IgD-negative memory B cell (primary cell): ENCODE measurements around the gene TUBG2. TPM values are rescaled to one million over a fixed set of nuclear protein-coding genes. Genes with fewer than 3 reads are reported as not detected.

Experiments used
- H3K27ac Mint-ChIP-seq, 3 donors: one replicate each; pipeline ENCODE4 v1.8.0; 2020 to 2022; ENCODE audit warnings: mild to moderate bottlenecking in 3 of 3, mixed read lengths in 3 of 3, moderate library complexity in 1 of 3
- H3K27me3 Mint-ChIP-seq: one replicate; pipeline ENCODE4 v1.8.0; 2021; ENCODE audit warnings: mixed read lengths
- H3K36me3 Mint-ChIP-seq: one replicate; pipeline ENCODE4 v1.8.0; 2020; ENCODE audit warnings: mild to moderate bottlenecking, mixed read lengths
- H3K4me1 Mint-ChIP-seq, 3 donors: one replicate each; pipeline ENCODE4 v1.8.0; 2020 to 2022; ENCODE audit warnings: mixed read lengths in 3 of 3, mild to moderate bottlenecking in 1 of 3
- H3K4me3 Mint-ChIP-seq, 4 donors: one replicate each; pipeline ENCODE4 v1.8.0; 2020 to 2022; ENCODE audit warnings: mild to moderate bottlenecking in 4 of 4, mixed read lengths in 4 of 4, moderate library complexity in 3 of 4
- H3K9me3 Mint-ChIP-seq, 3 donors: one replicate each; pipeline ENCODE4 v1.8.0; 2020 to 2021; ENCODE audit warnings: mixed read lengths in 3 of 3, mild to moderate bottlenecking in 1 of 3
- polyA plus RNA-seq: library from polyadenylated mRNA; unstranded; fragments of 300-500 nt; fragmentation: Illumina TruSeq; gene quantifications from one replicate; pipeline ENCODE4 v1.2.3, GENCODE V29; 2021

Gene TUBG2
- polyA plus RNA-seq, 1 donor from 2014 or later = 2.5 TPM

DNA sequence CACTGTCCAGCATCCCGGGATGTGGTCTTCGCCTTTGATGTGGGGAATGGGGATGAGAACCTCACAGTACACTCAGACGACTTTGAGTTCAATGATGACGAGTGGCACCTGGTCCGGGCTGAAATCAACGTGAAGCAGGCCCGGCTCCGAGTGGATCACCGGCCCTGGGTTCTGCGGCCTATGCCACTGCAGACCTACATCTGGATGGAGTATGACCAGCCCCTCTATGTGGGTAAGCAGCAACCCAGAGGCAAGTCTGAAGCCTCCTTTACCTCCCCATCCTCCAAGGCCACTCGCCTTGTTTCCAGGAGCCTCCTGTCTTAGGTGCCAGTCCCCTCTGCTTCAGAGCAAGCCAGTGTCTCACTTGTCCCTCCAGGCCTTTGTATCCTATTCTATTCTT lies 33.4 kb downstream of the TUBG2 start:
- Mint-ChIP-seq H3K36me3 (peaks cover 1% of the 10 kb centered on the region), H3K9me3 (no peaks in the 10 kb centered on the region), H3K27ac (no peak overlapping the region), H3K4me1 (peaks cover 0 to 4% (median 0%) of the 10 kb centered on the region in 3 donors), H3K27me3 (no peaks in the 10 kb centered on the region), H3K4me3 (no peak overlapping the region)

DNA sequence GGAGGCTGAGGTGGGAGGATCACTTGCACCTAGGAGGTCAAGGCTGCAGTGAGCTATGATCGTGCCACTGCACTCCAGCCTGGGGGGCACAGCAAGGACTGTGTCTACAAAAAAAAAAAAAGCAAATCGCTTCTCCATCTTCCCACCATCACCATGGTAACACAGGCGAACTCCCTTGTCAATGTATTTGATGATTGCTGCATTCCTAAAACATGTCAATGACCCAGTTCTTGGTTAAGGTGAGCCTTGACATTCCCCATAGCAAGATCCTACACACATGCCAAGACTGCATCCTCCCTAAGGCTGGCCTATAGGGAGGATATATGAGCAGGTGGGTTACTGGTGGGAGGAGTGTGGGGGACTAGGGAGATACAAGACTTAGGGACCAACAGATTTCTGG lies 35.4 kb downstream of the TUBG2 start:
- Mint-ChIP-seq H3K9me3 (no peaks in the 10 kb centered on the region), H3K27ac (no peak overlapping the region), H3K4me1 (peaks cover 0 to 6% (median 0%) of the 10 kb centered on the region in 3 donors), H3K36me3 (peaks cover 1% of the 10 kb centered on the region), H3K4me3 (no peak overlapping the region), H3K27me3 (no peaks in the 10 kb centered on the region)

DNA sequence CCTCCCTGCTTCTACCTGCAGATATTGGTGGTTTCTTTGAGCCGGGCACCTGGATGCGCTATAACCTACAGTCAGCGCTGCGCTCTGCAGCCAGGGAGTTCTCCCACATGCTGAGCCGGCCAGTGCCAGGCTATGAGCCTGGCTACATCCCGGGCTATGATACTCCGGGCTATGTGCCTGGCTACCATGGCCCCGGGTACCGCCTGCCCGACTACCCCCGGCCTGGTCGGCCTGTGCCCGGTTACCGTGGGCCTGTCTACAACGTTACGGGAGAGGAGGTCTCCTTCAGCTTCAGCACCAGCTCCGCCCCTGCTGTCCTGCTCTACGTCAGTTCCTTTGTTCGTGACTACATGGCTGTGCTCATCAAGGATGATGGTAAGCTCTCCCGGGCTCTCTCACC lies 36.4 kb downstream of the TUBG2 start:
- no peaks in the 10 kb centered on the region for H3K9me3 Mint-ChIP-seq
- peaks cover 1% of the 10 kb centered on the region for H3K36me3 Mint-ChIP-seq
- peaks cover 0 to 6% (median 0%) of the 10 kb centered on the region in 3 donors for H3K4me1 Mint-ChIP-seq
- no peaks in the 10 kb centered on the region for H3K27me3 Mint-ChIP-seq
- no peak overlapping the region for H3K4me3 Mint-ChIP-seq
- peak overlapping the region in 1 of 3 donors; percentile 64 for H3K27ac Mint-ChIP-seq

GRCh38 chr17:42697108-42697811 lies 38.2 kb downstream of the TUBG2 start:
- H3K9me3 Mint-ChIP-seq = no peaks in the 10 kb centered on the region
- H3K27ac Mint-ChIP-seq = no peak overlapping the region
- H3K27me3 Mint-ChIP-seq = no peaks in the 10 kb centered on the region
- H3K36me3 Mint-ChIP-seq = no peaks in the 10 kb centered on the region
- peaks cover 1 to 4% (median 2%) of the 10 kb centered on the region in 3 donors for H3K4me1 Mint-ChIP-seq
- H3K4me3 Mint-ChIP-seq = no peak overlapping the region

GRCh38 chr17:42698736-42699414 lies 39.8 kb downstream of the TUBG2 start:
- Mint-ChIP-seq H3K9me3 (no peaks in the 10 kb centered on the region), H3K4me1 (peaks cover 8 to 14% (median 14%) of the 10 kb centered on the region in 3 donors), H3K27ac (peak overlapping the region in 1 of 3 donors; percentile 39), H3K4me3 (no peak overlapping the region), H3K36me3 (peaks cover 5% of the 10 kb centered on the region), H3K27me3 (no peaks in the 10 kb centered on the region)

DNA sequence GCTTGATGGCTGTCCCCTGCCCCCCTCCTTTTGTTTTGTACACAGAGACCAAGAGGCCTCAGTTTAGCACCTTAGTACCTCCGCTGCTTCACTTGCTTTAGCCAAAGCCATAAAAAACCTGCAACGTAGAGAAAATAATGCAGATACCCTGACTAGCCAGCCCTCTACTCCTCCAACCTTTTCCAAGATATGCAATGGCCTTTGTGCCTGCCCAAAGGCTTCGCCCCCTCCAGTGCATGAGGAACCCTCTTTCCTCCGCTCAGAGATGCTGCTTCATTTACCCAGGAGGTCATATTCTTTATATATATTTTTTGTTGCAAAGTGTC lies 40.3 kb downstream of the TUBG2 start:
- Mint-ChIP-seq H3K27me3 (no peaks in the 10 kb centered on the region), H3K36me3 (peaks cover 7% of the 10 kb centered on the region), H3K27ac (peak overlapping the region in 2 of 3 donors; percentile 39 to 73), H3K4me3 (no peak overlapping the region), H3K4me1 (peaks cover 8 to 15% (median 15%) of the 10 kb centered on the region in 3 donors), H3K9me3 (no peaks in the 10 kb centered on the region)

DNA sequence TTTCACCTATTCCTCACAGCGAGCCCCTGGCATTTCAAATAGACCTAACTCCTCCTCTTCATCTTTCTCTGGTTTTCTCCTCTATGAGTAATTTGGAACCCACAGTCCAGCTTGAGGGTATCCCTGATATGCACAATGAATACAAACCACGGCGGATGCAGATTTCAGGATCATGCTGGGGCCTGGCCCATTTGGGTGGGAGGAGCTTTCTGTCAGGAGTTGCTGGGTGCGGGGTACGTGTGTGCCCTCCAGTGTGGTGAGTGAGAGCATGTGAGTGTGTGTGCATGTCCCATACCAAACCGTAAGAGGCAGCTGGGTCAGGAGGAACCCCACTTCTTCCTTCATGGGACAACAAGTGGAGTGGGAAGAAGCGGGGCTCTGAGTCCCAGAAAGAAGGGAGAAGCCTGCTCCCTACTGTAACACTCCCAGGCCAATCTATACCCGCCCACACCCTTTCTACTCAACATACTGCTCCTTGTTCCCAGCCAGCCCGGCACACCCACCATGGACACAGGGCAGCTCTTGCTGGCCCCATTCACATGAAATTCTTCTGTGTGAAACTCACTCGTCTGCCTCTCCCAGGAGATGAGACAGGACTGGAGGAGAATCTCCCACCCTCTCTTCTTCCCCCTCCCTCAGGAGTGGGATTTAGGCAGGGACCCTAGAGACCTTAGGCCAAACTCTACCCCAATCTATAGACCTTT lies 41.7 kb downstream of the TUBG2 start:
- Mint-ChIP-seq H3K9me3 (no peaks in the 10 kb centered on the region), H3K4me1 (peaks cover 15 to 26% (median 21%) of the 10 kb centered on the region in 3 donors), H3K27ac (peak overlapping the region in 1 of 3 donors; percentile 10), H3K27me3 (no peaks in the 10 kb centered on the region), H3K4me3 (peak overlapping the region in 2 of 4 donors; percentile 25 to 45), H3K36me3 (peaks cover 8% of the 10 kb centered on the region)

- Mint-ChIP-seq H3K4me3 (peak overlapping the region in 1 of 4 donors; percentile 85), H3K36me3 (peaks cover 11% of the 10 kb centered on the region), H3K4me1 (peaks cover 21 to 32% (median 28%) of the 10 kb centered on the region in 3 donors), H3K27me3 (no peaks in the 10 kb centered on the region), H3K27ac (peak overlapping the region; percentile 14 to 71 (median 39)), H3K9me3 (no peaks in the 10 kb centered on the region)
Observed at GRCh38 chr17:42702446-42702845, 43.4 kb downstream of the TUBG2 start.

DNA sequence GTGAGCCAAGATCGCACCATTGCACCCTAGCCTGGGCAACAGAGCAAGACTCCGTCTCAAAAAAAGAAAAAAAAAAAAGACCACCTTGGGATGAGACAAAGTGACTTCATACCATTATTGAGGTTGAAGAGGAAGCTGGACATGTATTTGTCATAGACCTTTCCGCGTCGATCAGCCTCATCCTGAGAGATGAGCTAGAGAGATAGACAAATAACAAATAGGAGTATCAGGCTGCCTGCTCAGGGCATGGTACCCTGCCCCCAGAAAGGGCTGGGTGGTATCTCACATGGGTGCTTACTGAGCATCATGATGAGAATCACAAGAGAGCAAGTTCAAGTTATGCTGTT lies 45.4 kb downstream of the TUBG2 start:
- Mint-ChIP-seq H3K27ac (peak overlapping the region; percentile 52 to 90 (median 69)), H3K9me3 (no peaks in the 10 kb centered on the region), H3K4me1 (peaks cover 21 to 36% (median 27%) of the 10 kb centered on the region in 3 donors), H3K4me3 (peak overlapping the region; percentile 28 to 86 (median 45)), H3K27me3 (no peaks in the 10 kb centered on the region), H3K36me3 (peaks cover 18% of the 10 kb centered on the region)

- H3K27ac Mint-ChIP-seq = peak overlapping the region; percentile 52 to 90 (median 69)
- H3K9me3 Mint-ChIP-seq = no peaks in the 10 kb centered on the region
- H3K4me1 Mint-ChIP-seq = peaks cover 21 to 36% (median 27%) of the 10 kb centered on the region in 3 donors
- H3K27me3 Mint-ChIP-seq = no peaks in the 10 kb centered on the region
- peak overlapping the region; percentile 28 to 86 (median 45) for H3K4me3 Mint-ChIP-seq
- H3K36me3 Mint-ChIP-seq = peaks cover 18% of the 10 kb centered on the region
Observed at GRCh38 chr17:42704837-42705494, 45.9 kb downstream of the TUBG2 start.

DNA sequence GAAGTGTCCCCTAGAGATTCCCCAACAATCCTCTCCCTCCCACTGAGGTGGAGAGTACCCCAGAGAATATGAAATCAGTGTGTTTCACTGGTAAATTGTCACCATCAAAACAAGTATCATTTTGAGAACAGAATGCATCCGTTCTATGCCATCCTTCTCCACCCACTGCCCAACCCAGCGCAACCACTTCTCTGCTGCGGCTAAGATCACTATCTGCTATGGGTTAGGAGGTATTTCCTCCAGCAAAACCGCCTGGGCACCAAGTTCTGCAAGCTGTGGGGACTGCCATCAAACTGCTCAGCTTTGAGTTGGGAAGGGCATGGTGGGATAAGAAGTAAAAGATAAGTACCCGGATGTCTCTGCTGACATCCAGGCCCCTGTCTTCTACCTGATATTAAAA lies 47.6 kb downstream of the TUBG2 start:
- Mint-ChIP-seq H3K27ac (peak overlapping the region; percentile 4 to 87 (median 18)), H3K4me3 (peak overlapping the region in 2 of 4 donors; percentile 34 to 79), H3K4me1 (peaks cover 21 to 36% (median 27%) of the 10 kb centered on the region in 3 donors), H3K36me3 (peaks cover 19% of the 10 kb centered on the region), H3K27me3 (no peaks in the 10 kb centered on the region), H3K9me3 (no peaks in the 10 kb centered on the region)

DNA sequence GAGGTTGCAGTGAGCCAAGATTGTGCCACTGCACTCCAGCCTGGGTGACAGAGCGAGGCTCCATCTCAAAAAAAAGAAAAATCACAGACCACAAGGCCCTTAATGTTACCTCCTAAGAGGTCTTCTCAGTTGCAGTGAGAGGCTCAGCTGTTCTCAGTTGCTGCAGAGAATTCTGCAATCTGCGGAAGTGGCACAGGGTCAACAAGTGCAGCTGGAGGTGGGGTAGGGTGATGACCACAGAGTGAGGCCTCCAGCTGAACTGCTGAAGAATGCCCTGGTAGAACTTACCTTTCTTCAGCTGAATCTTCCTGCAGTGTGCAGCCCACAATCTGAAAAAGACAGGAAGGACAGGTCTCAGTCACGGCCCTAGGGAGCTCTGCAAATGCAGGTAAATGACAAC lies 49.5 kb downstream of the TUBG2 start:
- Mint-ChIP-seq H3K4me1 (peaks cover 13 to 25% (median 21%) of the 10 kb centered on the region in 3 donors), H3K27me3 (no peaks in the 10 kb centered on the region), H3K4me3 (no peak overlapping the region), H3K9me3 (no peaks in the 10 kb centered on the region), H3K36me3 (peaks cover 18% of the 10 kb centered on the region), H3K27ac (no peak overlapping the region)

DNA sequence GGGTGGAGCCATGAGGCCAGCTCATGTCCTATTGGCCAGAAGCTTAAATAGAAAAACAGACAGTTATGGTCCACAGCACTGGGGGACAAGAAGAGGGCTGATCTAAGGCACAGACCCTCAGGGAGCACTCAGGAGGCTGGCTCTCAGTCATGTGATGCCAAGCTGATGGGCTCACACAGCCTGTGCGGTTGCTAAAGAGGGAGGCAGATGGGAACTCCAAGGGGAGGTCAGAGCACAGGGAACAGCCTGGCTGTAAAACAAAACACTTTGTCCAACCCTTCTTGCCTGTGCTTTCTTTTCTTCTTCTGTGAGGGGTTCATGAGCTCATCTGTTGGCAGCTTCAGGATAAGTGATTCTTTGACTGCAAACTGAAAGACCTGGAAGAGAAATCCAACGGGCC lies 50.5 kb downstream of the TUBG2 start:
- Mint-ChIP-seq H3K27ac (peak overlapping the region in 2 of 3 donors; percentile 16 to 87), H3K36me3 (peaks cover 15% of the 10 kb centered on the region), H3K4me1 (peaks cover 11 to 19% (median 16%) of the 10 kb centered on the region in 3 donors), H3K9me3 (no peaks in the 10 kb centered on the region), H3K4me3 (no peak overlapping the region), H3K27me3 (no peaks in the 10 kb centered on the region)
